GM13977 (cell line): ENCODE results near the gene RAP1GAP.

Experiments used
- DNase-seq: peaks from one replicate; pipeline ENCODE4 v3.0.0; 2012; ENCODE audit warnings: low spot score
- in situ Hi-C: fragments of 300-500 bp; cut with MboI; formaldehyde crosslinking; loops from one replicate; pipeline ENCODE4 v1.12.0; 2022; ENCODE audit warnings: low sequenced_read_pairs, low pct_unique_long_range_greater_than_20kb, mixed read lengths, inconsistent platforms; ENCODE audit not compliant: unreplicated experiment
- TF ChIP-seq, protein P1 (sequence below): IDR thresholded peaks from 2 replicates; pipeline ENCODE4 v1.5.1; 2012; ENCODE audit warnings: mild to moderate bottlenecking, control low read depth; ENCODE audit not compliant: insufficient read depth; ENCODE audit errors: extremely low read depth, missing control alignments

The RAP1GAP gene

DNA sequence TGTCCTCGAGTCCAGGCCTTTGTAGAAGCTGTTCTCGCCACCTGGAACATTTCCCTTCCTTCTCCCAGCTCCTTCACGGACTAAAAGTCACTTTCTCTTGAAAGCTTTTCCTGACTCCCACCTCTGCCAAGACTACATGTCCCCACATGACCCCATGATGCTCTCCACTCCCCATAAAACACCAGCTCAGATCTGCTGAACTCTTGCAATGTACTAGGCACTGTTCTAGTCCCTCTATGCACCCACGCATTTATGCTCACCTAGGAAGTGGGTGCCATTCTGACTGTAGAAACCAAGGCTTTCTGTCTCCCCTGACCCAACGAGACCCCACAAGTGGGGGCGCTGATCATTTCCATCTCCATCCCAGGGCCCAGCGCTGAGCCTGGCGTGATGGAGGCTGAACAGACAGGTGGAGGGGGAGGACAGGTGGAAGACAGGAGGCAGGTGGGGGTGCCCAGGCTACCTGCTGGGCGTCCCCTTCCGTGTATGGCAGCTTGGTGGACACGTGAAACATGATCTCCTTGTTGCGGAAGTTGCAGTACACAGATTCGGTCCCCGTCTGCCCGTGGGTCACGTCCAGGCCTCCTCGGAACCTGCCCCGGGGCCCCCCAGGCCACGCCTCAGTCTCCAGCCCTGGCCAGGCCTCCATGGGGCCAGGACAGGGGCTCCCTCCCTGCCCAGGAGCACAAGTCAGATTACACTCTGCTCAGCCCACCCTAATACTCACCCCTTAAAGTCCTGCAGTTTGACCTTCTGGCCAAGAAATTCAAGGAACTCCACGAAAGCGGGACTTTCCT, 58.0 kb downstream of the RAP1GAP start:
- TF ChIP-seq, protein P1, sequence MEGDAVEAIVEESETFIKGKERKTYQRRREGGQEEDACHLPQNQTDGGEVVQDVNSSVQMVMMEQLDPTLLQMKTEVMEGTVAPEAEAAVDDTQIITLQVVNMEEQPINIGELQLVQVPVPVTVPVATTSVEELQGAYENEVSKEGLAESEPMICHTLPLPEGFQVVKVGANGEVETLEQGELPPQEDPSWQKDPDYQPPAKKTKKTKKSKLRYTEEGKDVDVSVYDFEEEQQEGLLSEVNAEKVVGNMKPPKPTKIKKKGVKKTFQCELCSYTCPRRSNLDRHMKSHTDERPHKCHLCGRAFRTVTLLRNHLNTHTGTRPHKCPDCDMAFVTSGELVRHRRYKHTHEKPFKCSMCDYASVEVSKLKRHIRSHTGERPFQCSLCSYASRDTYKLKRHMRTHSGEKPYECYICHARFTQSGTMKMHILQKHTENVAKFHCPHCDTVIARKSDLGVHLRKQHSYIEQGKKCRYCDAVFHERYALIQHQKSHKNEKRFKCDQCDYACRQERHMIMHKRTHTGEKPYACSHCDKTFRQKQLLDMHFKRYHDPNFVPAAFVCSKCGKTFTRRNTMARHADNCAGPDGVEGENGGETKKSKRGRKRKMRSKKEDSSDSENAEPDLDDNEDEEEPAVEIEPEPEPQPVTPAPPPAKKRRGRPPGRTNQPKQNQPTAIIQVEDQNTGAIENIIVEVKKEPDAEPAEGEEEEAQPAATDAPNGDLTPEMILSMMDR: no peak
- in situ Hi-C loops: no loop called here
- DNase-seq: no peak

DNA sequence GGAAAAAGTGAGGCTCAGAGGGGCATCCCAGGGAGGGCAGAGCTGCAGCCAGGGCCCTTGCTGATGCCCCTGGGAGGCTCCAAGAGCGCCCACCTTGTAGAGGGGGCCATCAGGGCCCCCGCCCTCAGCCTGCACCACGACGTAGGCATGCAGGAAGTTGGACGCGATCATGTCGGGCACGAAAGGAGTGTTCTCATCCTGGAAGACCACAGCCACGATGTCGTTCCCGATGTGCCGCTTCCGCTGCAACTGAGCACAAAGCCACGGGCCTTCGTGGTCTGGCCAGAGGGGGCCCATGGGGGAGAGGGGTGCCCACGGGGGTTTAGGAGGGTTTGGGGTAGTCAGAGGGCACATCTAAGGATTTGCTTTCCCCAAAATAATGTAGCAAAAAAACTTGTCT, 59.1 kb downstream of the RAP1GAP start:
- no peak for DNase-seq
- in situ Hi-C loops: no loop called here
- TF ChIP-seq, protein P1: no peak

DNA sequence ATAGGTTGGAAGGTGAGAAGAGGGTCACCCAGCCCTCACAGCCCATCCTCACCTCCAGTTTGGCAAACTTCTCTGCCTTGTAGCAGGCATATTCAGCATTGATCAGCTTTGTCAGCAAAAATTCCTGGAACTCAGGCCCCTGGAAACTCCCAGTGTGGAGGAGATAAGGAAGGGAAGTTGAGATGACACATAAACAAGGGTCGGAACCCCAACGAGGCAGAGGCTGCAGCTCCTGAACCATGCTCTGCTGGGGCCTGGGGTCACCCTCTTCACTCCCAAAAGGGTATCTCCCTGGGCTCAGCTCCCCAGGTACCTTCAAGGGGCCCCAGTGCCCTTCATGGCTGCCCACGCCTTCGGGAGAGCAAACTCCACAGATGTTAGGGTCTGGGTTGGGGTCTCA, 60.4 kb downstream of the RAP1GAP start:
- TF ChIP-seq, protein P1: no peak
- in situ Hi-C loops: no loop called here
- DNase-seq: no peak

DNA sequence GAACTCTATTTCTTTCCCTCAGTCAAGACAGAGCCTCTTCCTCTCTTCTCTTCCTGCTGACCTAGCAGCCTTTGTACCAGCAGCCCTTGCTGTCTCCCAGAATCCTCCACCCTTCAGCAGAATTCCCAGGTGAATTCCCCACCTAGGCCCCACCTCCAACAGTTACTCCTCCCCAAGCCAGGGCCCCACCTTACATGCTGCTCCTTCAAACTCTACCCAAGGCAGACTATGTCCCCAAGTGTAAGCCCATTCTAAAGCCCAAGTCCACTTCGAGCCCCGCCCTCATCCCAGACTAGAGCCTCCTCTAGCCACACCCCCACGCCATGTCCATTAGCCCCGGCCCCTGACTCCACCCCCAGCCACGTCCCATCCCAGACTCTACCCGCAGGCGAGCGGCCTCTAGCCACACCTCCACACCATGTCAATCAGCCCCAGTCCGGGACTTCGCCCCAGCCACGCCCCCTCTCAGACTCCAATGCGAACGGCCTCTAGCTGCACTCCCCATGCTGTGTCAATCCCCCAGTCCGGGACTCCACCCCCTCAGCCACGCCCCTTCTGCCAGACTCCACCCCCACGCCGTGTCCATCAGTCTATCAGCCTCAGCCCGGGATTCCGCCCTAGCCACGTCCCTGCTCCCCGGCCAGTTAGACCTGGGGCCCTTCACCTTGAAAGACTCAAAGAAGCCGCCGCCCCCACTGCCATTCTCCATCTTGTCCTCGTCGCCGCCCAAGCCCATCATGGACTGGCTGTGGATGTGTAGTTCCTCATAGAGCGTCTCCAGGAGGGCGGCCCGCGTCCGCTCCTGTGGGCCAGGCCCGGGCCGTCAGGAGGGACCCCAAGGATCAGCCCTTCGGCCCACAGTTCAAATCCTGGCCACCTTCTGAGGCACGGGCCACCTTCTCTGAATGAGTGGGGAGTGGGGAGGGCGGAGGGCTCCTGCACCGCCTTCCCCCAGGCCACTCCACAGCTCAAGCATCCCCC, 61.3 kb downstream of the RAP1GAP start:
- TF ChIP-seq, protein P1: no peak
- DNase-seq: peak; percentile 97
- in situ Hi-C loops: no loop called here

DNA sequence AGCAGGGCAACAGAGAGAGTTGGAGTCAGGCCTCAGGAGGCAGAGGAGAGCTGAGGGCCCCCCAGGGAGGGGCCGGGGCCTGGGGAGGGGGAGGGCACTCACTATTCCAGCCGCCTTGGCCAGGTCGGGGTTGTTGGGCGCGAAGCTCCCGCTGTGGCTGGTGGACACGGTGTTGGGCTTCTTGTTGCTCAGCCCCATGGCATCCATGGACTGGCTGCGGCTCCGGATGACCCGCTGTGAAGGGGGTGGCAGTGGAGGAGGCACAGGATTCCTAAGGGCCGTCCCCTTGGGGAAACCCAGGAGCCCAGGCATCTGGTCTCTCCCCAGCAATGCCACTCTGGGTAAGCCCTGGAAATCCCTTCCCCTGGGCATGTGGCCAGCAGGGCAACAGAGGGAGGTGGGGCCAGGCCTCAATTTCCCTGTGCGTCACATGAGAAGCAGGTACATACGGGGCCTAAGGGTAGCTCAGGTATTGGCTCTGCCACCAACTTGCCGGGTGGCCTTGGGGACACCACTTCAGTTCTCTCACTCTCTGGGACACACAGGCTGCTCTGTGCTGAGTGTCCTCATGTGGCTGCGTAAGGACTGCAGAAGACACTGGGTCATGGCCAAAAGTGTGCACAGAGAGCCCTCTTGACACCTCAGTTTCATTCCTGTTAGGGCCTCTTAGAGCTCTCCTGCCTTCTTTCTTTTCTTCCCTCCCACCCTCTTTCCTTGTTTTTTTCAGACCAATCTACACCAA, 63.0 kb downstream of the RAP1GAP start:
- in situ Hi-C loops: no loop called here
- TF ChIP-seq, protein P1: no peak
- no peak for DNase-seq

DNA sequence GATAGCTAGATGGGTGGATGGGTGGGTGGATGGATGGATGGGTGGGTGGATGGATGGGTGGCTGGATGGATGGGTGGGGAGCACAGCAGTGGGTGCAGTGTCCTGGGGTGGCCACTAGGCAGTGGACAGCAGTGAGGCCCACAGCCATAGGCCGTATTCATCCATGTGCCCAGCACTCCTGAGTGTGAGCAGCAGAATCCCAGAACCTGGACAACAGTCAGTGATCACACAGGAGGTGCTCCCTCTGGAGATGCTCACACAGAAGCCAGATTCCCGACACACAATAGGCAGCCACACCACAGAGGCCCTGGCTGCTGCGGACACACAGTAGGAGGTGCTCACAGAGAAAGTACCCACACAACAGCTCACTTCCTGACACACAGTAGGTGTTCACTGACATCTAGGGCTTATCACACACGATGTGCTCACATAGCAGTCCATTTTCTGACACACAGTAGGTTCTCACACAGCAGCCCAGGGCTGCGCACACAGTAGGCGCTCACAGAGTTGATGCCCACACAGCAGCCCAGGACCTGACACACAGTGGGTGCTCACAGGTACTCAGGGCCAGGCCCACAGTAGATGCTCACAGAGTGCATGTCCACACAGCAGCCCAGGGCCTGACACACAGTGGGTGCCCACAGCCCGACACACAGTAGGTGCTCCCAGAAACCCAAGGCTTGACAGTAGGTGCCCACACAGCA, 64.0 kb downstream of the RAP1GAP start:
- no peak for DNase-seq
- in situ Hi-C loops: no loop called here
- TF ChIP-seq, protein P1: no peak
